Fibroblast of lung (primary cell): ENCODE measurements around the gene LENG1. TPM values are rescaled to one million over a fixed set of nuclear protein-coding genes. Genes with fewer than 3 reads are reported as not detected.

ENCODE experiments used
- DNase-seq, 2 donors: peaks; one replicate each; pipeline versions ENCODE4 v3.0.0 to v3.0.0-alpha.2; 2010; ENCODE audit warnings: low read depth in 2 of 2
- H2AFZ ChIP-seq: 2 replicates; pipeline ENCODE4 v1.5.1; 2012; ENCODE audit warnings: low read length, control low read depth, inconsistent platforms
- H3K27ac ChIP-seq: 2 replicates; pipeline ENCODE4 v1.5.1; 2011; ENCODE audit warnings: low read length, control low read depth; ENCODE audit not compliant: insufficient read depth
- H3K27me3 ChIP-seq: 2 replicates; pipeline ENCODE4 v1.5.1; 2011; ENCODE audit warnings: mild to moderate bottlenecking, low read length; ENCODE audit not compliant: control insufficient read depth, insufficient read depth
- H3K36me3 ChIP-seq: 2 replicates; pipeline ENCODE4 v1.5.1; 2011; ENCODE audit warnings: low read length; ENCODE audit not compliant: control insufficient read depth, insufficient read depth
- H3K4me1 ChIP-seq: 2 replicates; pipeline ENCODE4 v1.5.1; 2011; ENCODE audit warnings: low read length; ENCODE audit not compliant: control insufficient read depth, insufficient read depth; ENCODE audit errors: extremely low read depth
- H3K4me2 ChIP-seq: 2 replicates; pipeline ENCODE4 v1.5.1; 2011; ENCODE audit warnings: low read length, control low read depth; ENCODE audit not compliant: insufficient read depth; ENCODE audit errors: extremely low read depth
- H3K4me3 ChIP-seq, 4 experiments: fragments of 200-600 bp in 1 of 4; sonication (generic) in 1 of 4; replicated peaks in 1 of 4; 2 replicates each; pipeline ENCODE4 v1.5.1; 2011 to 2016; ENCODE audit warnings: low read length in 4 of 4, low read depth in 3 of 4, mild to moderate bottlenecking in 3 of 4, control low read depth in 2 of 4, inconsistent platforms in 1 of 4, mixed read lengths in 1 of 4; ENCODE audit not compliant: insufficient read depth in 1 of 4; ENCODE audit errors: control extremely low read depth in 1 of 4
- H3K79me2 ChIP-seq: 2 replicates; pipeline ENCODE4 v1.5.1; 2012; ENCODE audit warnings: mild to moderate bottlenecking, low read length, inconsistent platforms; ENCODE audit not compliant: control insufficient read depth, insufficient read depth
- H3K9ac ChIP-seq: 2 replicates; pipeline ENCODE4 v1.5.1; 2011; ENCODE audit warnings: mild to moderate bottlenecking, low read length, control low read depth; ENCODE audit not compliant: insufficient read depth
- H3K9me3 ChIP-seq: 2 replicates; pipeline ENCODE4 v1.5.1; 2012; ENCODE audit warnings: low read depth, low read length; ENCODE audit not compliant: control insufficient read depth, insufficient read depth
- H4K20me1 ChIP-seq: 2 replicates; pipeline ENCODE4 v1.5.1; 2011; ENCODE audit warnings: low read length; ENCODE audit not compliant: control insufficient read depth, insufficient read depth; ENCODE audit errors: extremely low read depth
- EZH2 ChIP-seq: IDR thresholded peaks from 2 replicates; pipeline ENCODE4 v1.5.1; 2012; ENCODE audit warnings: low read length, control low read depth, mild to moderate bottlenecking; ENCODE audit errors: missing control alignments
- polyA plus RNA-seq, 2 donors: library from polyadenylated mRNA; depleted of rRNA in 1 of 2; stranded (reverse) in 1 of 2; unstranded in 1 of 2; fragments of >200 nt; gene quantifications; 2 replicates each; pipeline ENCODE4 v1.2.1, GENCODE V29; 2011 to 2012; ENCODE audit warnings: missing spikeins in 1 of 2
- total RNA-seq: library from RNA; depleted of rRNA; stranded (reverse); fragments of >200 nt; gene quantifications from 2 replicates; pipeline ENCODE4 v1.2.1, GENCODE V29; 2014
- TF ChIP-seq, protein P1 (sequence below), 2 donors: IDR thresholded peaks in 1 of 2; conservative IDR thresholded peaks in 1 of 2; 1 replicate in 1 of 2; 2 replicates in 1 of 2; pipeline ENCODE4 v1.5.1; 2011 to 2012; ENCODE audit warnings: low read length in 2 of 2, control low read depth in 1 of 2, inconsistent platforms in 1 of 2, low read depth in 1 of 2, mild to moderate bottlenecking in 1 of 2

Gene LENG1
- total and polyA plus RNA-seq, 2 donors (not counting 1 experiment from before 2014, with no cell fraction given) = 3.2 to 7.3 TPM

DNA sequence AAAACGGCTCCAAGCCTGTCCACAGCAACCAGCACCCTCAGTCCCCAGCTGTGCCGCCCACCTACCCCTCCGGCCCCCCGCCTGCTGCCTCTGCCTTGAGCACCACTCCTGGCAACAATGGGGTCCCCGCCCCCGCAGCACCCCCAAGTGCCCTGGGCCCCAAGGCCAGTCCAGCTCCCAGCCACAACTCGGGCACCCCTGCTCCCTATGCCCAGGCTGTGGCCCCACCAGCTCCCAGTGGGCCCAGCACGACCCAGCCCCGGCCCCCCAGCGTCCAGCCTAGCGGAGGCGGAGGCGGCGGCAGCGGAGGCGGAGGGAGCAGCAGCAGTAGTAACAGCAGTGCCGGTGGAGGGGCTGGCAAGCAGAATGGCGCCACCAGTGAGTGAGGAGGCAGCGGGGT lies 11.4 kb downstream of the LENG1 start:
- H3K4me2 ChIP-seq = no peak overlapping the region
- H2AFZ ChIP-seq = no peak overlapping the region
- no peaks in the 10 kb centered on the region for H4K20me1 ChIP-seq
- no peaks in the 10 kb centered on the region for H3K79me2 ChIP-seq
- TF ChIP-seq, protein P1, sequence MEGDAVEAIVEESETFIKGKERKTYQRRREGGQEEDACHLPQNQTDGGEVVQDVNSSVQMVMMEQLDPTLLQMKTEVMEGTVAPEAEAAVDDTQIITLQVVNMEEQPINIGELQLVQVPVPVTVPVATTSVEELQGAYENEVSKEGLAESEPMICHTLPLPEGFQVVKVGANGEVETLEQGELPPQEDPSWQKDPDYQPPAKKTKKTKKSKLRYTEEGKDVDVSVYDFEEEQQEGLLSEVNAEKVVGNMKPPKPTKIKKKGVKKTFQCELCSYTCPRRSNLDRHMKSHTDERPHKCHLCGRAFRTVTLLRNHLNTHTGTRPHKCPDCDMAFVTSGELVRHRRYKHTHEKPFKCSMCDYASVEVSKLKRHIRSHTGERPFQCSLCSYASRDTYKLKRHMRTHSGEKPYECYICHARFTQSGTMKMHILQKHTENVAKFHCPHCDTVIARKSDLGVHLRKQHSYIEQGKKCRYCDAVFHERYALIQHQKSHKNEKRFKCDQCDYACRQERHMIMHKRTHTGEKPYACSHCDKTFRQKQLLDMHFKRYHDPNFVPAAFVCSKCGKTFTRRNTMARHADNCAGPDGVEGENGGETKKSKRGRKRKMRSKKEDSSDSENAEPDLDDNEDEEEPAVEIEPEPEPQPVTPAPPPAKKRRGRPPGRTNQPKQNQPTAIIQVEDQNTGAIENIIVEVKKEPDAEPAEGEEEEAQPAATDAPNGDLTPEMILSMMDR (conservative IDR thresholded peaks at IDR 0.05 in 1 of 2, IDR thresholded peaks at IDR 0.05 in 1 of 2; ENCODE audit: low read depth in 1 of 2, low read length in 2 of 2) = no peak
- TF ChIP-seq EZH2 = no peak
- H3K27ac ChIP-seq = no peak overlapping the region
- H3K4me3 ChIP-seq = no peak overlapping the region
- no peak for DNase-seq
- no peaks in the 10 kb centered on the region for H3K27me3 ChIP-seq
- no peak overlapping the region for H3K9ac ChIP-seq
- H3K9me3 ChIP-seq = no peaks in the 10 kb centered on the region
- H3K36me3 ChIP-seq = peaks cover 55% of the 10 kb centered on the region
- peaks cover 2% of the 10 kb centered on the region for H3K4me1 ChIP-seq

- DNase-seq = peak in 1 of 2 donors; percentile 61
- Histone ChIP-seq H3K4me1 (no peaks in the 10 kb centered on the region), H3K9me3 (no peaks in the 10 kb centered on the region), H2AFZ (no peak overlapping the region), H3K4me3 (no peak overlapping the region), H3K9ac (no peak overlapping the region), H3K27me3 (no peaks in the 10 kb centered on the region), H3K27ac (no peak overlapping the region), H3K36me3 (peaks cover 55% of the 10 kb centered on the region), H3K79me2 (peaks cover 4% of the 10 kb centered on the region), H4K20me1 (no peaks in the 10 kb centered on the region), H3K4me2 (no peak overlapping the region)
- TF ChIP-seq, protein P1 (conservative IDR thresholded peaks at IDR 0.05 in 1 of 2, IDR thresholded peaks at IDR 0.05 in 1 of 2; ENCODE audit: low read depth in 1 of 2, low read length in 2 of 2) = no peak
- no peak for TF ChIP-seq EZH2
Measured at GRCh38 chr19:54147676-54148075, 11.8 kb downstream of the LENG1 start.

DNA sequence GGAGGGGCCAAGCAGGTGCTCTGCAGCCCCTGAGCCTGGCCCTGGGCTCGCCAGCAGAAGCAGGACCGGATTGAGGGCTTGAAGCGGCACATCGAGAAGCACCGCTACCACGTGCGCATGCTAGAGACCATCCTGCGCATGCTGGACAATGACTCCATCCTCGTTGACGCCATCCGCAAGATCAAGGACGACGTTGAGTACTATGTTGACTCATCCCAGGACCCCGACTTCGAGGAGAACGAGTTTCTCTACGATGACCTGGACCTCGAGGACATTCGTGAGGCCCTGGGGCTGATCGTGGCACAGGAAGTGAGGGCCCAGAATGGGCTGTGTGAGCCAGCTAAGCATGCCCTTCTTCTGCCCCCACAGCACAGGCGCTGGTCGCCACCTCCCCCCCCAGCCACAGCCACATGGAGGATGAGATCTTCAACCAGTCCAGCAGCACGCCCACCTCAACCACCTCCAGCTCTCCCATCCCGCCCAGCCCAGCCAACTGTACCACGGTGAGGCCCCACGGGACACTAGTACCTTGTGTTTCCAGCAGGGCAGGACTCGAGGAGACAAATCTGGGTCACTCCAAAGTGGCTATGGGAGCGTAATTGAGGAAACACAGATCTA lies 13.9 kb downstream of the LENG1 start:
- Histone ChIP-seq H3K36me3 (peaks cover 44% of the 10 kb centered on the region), H4K20me1 (no peaks in the 10 kb centered on the region), H3K9ac (no peak overlapping the region), H2AFZ (no peak overlapping the region), H3K27ac (no peak overlapping the region), H3K27me3 (no peaks in the 10 kb centered on the region), H3K4me2 (no peak overlapping the region), H3K4me1 (peaks cover 9% of the 10 kb centered on the region), H3K79me2 (peaks cover 23% of the 10 kb centered on the region), H3K4me3 (no peak overlapping the region), H3K9me3 (no peaks in the 10 kb centered on the region)
- TF ChIP-seq EZH2 = no peak
- TF ChIP-seq, protein P1 (conservative IDR thresholded peaks at IDR 0.05 in 1 of 2, IDR thresholded peaks at IDR 0.05 in 1 of 2; ENCODE audit: low read depth in 1 of 2, low read length in 2 of 2) = no peak
- DNase-seq = no peak
